Activated CD8-positive, alpha-beta memory T cell treated with anti-CD3 and anti-CD28 coated beads, Interleukin-2, amount 50 U/mL, for 4 hours (primary cell): ENCODE results near the gene MRPS10.
"Not testable (repeated sequence)": the region's sequence is repeated elsewhere in the genome, so short reads cannot be mapped to it uniquely, and the experiment has no call there.

Source experiments
- DNase-seq: peaks from one replicate; pipeline ENCODE4 v3.0.0-alpha.2; 2020

Gene MRPS10

GRCh38 chr6:42237857-42238256 lies 20.2 kb upstream of the MRPS10 start:
- no peak for DNase-seq

GRCh38 chr6:42236682-42237473 lies 19.2 kb upstream of the MRPS10 start:
- no peak for DNase-seq

GRCh38 chr6:42236030-42236429 lies 18.4 kb upstream of the MRPS10 start:
- no peak for DNase-seq

GRCh38 chr6:42232035-42232434 lies 14.4 kb upstream of the MRPS10 start:
- DNase-seq: no peak

- DNase-seq: no peak
These were observed 13.0 kb upstream of the MRPS10 start for GRCh38 chr6:42230345-42231321.

GRCh38 chr6:42229506-42230119 lies 12.0 kb upstream of the MRPS10 start:
- no peak for DNase-seq

GRCh38 chr6:42228305-42228704 lies 10.6 kb upstream of the MRPS10 start:
- no peak for DNase-seq

- DNase-seq: no peak
These were observed 9.7 kb upstream of the MRPS10 start for GRCh38 chr6:42227173-42227850.

GRCh38 chr6:42226645-42227143 lies 9.0 kb upstream of the MRPS10 start:
- DNase-seq: no peak

GRCh38 chr6:42226161-42226611 lies 8.5 kb upstream of the MRPS10 start:
- DNase-seq: no peak

- no peak for DNase-seq
These were observed 7.8 kb upstream of the MRPS10 start for GRCh38 chr6:42225419-42225818.

- DNase-seq: no peak
These were observed 7.3 kb upstream of the MRPS10 start for GRCh38 chr6:42225029-42225339.

GRCh38 chr6:42224222-42225028 lies 6.8 kb upstream of the MRPS10 start:
- DNase-seq: no peak

- DNase-seq: no peak
These were observed 4.8 kb upstream of the MRPS10 start for GRCh38 chr6:42222448-42222847.

GRCh38 chr6:42221546-42221945 lies 3.9 kb upstream of the MRPS10 start:
- no peak for DNase-seq

- DNase-seq: no peak
These were observed 3.1 kb upstream of the MRPS10 start for GRCh38 chr6:42220807-42221206.

GRCh38 chr6:42217157-42217518 lies 523 bp downstream of the MRPS10 start:
- DNase-seq: no peak

- DNase-seq: not testable (repeated sequence)
These were observed 1.2 kb downstream of the MRPS10 start for GRCh38 chr6:42216495-42216894.

- DNase-seq: no peak
These were observed 5.2 kb downstream of the MRPS10 start for GRCh38 chr6:42212442-42212841.

- no peak for DNase-seq
These were observed 5.9 kb downstream of the MRPS10 start for GRCh38 chr6:42211726-42212125.

GRCh38 chr6:42210551-42210950 lies 7.1 kb downstream of the MRPS10 start:
- DNase-seq: no peak

GRCh38 chr6:42207559-42207958 lies 10.1 kb downstream of the MRPS10 start:
- not testable (repeated sequence) for DNase-seq
